Right renal pelvis (tissue), 4 donors: ENCODE measurements around the gene TWIST2. TPM values are rescaled to one million over a fixed set of nuclear protein-coding genes. Genes with fewer than 3 reads are reported as not detected.

Experiments used
- DNase-seq, 4 donors: peaks; one replicate each; pipeline ENCODE4 v3.0.0-alpha.2; 2013; ENCODE audit warnings: low read depth in 4 of 4, low spot score in 3 of 4, missing footprints in 1 of 4
- polyA plus RNA-seq, 4 donors: library from polyadenylated mRNA; unstranded; fragments of 120-200 nt; gene quantifications; one replicate each; pipeline ENCODE4 v1.2.1, GENCODE V29; 2013; ENCODE audit not compliant: insufficient read length in 4 of 4

The TWIST2 gene
- polyA plus RNA-seq, 4 donors = 4.2 to 8.5 (median 4.7) TPM

DNA sequence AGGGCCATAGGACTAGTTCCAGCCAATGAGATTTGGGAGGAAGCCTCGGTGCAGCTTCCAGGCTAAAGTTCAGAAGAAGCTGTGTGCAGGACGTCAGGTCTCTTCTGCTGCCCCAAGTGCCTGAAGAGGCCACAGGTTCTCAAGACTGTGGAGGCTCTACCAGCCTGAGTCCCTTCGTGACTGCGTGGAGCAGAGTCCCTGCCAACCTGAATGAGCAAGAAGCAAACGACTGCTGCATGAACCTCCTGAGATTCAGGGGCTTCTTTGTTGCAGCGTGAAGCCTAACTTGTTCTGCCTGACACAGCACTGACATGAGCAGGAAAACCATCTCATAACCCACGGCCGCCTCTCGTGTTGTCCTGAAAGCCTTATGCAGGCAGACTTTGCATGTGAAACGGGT is 39.7 kb downstream of the TWIST2 start:
- no peak for DNase-seq

DNA sequence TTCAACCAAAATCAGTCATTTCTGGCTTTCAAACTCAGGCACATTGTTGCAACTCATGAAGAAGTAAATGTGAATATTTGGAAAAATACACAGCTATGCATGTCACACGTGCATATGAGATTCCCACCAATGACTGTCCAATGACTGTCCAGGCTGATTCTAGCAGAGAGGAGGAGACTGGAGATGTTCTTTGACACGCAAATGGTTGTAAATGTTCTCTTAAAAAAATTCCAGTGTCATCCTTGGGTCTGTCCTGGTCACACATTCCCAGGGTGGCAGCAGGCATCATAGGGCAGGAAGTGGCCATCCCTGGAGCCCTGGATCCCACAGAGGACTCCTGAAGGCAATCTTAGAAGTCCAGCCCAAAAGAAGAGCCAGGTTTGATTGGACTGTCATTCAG is 40.9 kb downstream of the TWIST2 start:
- DNase-seq = no peak

- no peak for DNase-seq
Measured at GRCh38 chr2:238890131-238890530, 42.2 kb downstream of the TWIST2 start.

DNA sequence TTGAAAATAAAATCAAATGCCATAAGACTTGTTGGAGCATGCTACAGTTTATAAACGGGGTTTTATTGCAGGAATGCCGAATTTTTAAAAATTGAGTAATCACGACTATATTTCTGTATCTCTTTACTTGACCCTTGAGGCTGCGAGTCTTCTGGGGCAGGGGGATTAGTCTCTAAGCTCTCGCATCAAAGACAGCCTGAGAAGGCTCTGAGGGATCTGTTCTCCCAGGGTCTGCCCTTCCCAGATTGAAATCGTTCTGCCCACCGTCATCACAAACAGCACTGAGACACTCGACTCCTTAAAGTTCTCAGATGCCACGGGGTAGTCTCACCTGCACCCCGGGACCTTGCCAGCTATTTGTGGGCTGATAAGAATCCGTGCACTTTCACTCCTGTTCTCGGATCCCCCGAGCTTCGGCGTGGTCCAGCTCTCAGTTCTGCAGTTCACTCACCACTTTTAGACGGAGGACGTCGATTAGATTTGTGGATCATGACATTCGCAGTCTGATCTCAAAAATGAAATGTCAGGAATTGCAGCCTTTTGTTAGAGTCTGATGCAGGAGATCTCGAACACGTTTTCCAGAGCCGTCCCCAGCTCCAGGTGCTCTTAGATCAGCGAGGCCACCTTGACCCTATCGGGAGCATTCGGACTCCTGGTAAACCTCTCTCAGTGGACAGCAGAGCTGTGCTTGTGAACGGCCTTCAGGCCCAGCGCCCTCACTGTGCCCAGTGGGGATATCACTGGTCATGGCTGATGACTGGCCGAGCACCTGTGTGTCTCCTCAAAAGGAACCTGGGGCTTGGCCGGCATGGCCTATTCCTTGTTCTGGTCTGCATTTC is 43.0 kb downstream of the TWIST2 start:
- DNase-seq = no peak

DNA sequence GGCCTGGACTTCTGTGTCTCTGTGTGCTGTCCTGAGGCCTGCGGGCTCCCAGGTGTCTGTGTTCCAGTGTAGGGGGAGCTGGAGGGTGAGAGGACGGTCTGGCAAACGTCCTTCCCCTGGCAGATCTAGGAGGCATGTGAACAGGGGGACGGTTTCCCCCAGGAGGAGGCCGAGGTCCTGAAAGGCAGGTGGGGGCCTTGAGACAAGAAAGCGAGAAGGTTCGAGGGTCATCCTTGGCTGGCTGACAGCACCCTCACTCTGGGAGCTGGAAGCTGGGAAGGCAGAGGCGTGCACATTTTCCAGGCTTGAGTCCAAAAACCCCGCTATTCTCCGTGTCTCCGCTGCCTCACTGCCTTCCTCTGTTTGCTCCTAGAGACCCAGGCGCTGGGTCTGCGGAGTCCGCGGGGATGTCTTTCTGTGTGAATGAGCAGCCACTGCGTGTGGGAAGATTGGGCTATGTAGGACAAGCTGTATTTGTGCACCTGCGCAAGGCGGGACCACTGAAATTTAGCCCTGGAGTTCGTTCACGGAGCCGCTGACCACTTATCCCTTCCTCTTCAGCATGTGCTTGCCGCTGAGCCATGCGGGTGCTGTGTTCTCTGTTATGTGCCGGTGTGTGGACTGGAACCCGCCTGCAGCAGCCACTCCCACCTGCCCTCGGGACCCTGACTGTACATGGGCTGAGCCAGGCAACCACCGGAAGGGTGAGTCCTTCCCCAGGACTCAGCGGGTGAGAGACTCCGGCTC is 43.7 kb downstream of the TWIST2 start:
- no peak for DNase-seq

- no peak for DNase-seq
Measured at GRCh38 chr2:238892204-238892500, 44.3 kb downstream of the TWIST2 start.

DNA sequence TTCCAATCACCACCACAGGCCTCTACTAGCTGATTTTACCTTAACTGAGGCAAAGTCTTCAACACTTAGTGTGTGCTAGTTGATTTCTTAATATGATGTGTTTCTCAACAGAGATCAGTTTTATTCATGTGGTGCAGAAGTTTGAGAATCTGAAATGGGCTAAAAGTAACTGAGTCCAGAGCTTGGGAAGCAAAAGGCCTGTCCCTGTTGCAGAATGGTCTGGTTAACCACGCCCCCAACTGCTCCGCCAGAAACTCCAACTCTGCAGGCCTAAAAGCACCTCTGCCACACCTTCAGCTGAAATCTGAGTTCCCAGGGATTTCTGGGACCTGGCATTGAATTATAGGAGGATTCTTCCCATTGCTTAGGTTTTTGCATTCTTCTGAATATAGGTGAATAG is 44.9 kb downstream of the TWIST2 start:
- no peak for DNase-seq

DNA sequence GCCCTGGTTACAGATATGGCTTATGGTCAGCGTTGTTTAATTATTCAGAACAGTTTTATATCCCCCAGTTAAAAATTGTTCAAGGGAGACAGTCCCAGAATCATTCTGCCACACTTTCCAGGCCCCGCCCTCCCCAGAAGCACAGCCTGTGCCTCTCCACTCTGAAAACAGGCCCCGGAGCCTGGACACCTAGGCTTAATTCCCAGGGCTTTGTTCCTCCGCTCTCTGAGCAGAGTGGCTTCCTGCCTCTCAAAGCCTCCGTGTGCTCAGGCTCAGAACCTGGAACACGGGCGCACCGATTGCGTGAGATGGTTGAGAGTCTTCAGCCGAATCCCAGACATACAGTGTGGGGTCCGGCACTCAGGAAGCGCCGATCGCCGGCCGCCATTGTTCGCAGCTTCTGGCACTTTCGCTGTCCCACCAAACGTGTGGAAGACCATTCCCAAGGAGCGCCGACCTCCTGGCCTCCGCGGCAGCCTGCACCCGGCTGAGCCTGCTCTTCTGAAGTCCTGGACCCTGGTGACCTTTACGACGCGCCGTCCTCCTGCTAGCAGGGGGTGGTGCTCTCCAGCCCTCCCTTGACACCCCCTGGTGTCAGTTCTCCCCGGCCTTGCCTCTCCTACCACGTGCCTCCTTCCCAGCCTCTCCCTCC is 45.6 kb downstream of the TWIST2 start:
- DNase-seq = no peak

DNA sequence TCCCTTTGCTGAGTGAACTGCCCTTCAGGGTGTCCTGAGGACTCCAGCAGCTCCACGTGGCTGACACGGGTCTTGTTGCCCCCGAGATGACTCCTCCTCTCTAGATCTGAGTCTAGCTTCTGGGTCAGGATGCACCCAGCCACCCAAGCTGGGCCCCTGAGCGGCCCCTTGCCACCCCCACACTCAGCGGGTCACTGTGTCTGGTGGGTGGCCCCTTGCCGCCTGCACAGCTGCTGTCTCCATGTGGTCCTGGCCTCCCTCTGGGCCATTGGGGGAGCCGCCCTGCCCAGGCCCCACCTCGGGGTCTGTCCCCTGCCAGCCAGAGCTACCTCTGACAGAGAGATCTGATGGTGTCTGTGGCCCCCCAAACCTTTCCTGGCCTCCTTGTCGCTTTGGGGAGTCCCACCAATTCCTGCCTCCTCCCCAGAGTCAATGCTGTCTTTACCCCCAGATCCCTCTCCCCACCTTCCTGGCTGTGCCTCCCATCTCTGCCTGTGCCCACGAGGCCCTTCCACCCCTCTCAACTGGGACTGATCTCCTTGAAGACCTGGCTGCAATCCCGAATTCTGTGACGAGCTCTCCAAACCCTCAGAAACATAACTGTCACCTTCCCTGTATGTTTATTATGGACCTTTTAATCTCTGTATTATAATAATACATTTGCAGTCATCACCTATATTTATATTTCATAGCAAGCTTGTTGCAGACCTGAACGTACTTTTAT is 46.5 kb downstream of the TWIST2 start:
- DNase-seq = no peak

DNA sequence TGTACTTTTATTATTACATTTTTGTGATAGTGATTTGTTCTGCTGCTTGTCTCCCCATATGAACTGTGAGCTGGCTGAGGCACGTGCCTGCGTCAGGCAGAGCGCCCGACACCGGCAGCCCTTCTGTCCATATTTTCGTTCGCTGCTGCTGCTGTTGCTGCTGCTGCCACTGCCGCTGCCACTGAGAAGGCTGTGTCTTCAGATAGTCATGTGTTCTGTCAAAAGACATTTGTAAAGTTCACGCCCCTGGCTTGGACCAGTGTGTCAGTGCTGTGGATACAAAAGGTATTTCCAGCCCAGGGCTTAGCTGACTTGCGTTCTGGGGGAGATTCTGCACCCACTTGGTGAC is 47.0 kb downstream of the TWIST2 start:
- no peak for DNase-seq

DNA sequence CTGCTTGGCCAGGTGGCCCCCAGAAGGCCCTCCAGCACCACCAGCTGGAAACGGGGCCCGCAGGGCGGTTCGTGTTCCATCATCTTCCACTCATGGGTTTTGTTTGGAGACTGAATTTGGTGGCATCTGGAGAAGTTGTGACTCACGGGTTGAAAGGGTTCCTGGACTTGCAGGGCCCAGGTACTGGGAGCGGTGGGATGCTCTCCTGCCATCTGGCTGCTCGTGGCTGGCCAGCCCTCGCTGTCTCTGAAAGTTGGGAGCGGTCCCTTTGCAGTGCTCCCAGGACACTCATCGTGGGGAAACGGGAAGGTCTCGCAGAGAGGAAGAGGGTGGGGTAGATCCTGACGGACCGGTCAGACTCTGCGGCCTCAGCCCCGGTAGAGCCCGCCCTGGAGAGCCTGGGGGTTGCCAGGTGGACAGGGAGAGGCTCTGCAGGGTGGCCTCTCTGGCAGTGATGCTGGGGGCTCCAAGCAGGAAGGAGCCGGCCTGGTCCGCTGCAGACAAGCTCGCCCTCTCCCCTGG is 47.5 kb downstream of the TWIST2 start:
- DNase-seq = no peak

GRCh38 chr2:238895891-238896600 is 48.2 kb downstream of the TWIST2 start:
- no peak for DNase-seq

DNA sequence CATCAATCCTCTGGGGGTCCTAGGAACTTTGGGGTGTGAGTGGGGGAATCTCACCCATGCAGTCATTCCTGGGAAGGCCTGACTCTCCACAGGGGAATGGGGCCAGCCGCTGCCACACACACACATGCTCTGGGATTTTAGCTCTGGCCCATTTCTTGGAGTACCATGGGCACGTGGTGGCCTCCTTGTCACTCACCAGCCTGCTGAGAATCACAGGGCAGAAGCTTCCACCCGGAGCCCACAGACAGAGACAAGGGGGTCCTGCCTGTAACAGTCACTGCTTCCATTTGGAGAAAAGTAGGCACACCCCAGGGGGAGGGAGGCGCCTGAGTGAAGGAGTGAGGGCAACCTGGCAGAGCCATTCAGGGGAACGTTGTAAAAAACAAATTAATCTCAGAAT is 48.8 kb downstream of the TWIST2 start:
- DNase-seq = no peak

DNA sequence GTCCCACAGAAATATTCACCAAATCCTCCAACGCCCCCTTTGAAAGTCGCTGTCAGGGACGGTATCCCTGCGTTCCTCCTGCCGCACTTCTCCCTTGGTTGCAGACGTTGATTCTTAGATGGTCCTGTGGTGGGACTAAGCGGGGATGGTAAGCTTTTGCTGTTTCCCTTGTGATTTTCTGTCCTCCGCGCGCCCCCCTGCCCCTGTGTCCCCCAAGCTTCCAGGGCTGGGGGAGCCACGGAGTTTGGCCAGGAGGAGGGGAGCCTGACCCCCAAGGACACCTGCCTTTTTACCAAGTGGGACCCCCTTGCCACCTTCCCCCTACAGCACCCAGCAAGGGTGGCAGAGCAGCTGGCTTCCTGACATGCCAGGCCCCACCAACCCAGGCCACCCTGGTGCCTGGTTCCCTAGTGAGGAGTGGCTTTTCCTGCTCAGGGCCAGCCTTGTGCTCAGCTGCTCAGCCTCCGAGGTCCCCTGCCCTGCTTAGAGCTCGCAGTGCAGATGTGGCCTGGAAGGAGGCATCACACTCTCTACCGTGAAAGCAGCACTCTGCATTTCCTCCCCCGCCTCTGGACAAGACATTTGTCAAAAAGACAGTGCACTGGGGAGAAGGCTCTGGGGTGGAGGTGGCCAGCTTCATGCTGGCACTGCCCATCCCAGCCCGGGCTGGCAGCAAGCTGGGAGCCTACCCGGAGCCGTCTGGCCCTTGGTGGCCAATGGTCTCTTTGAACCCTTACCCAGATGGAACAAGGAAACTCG is 49.4 kb downstream of the TWIST2 start:
- no peak for DNase-seq

- DNase-seq = no peak
Measured at GRCh38 chr2:238897911-238898311, 50.0 kb downstream of the TWIST2 start.

DNA sequence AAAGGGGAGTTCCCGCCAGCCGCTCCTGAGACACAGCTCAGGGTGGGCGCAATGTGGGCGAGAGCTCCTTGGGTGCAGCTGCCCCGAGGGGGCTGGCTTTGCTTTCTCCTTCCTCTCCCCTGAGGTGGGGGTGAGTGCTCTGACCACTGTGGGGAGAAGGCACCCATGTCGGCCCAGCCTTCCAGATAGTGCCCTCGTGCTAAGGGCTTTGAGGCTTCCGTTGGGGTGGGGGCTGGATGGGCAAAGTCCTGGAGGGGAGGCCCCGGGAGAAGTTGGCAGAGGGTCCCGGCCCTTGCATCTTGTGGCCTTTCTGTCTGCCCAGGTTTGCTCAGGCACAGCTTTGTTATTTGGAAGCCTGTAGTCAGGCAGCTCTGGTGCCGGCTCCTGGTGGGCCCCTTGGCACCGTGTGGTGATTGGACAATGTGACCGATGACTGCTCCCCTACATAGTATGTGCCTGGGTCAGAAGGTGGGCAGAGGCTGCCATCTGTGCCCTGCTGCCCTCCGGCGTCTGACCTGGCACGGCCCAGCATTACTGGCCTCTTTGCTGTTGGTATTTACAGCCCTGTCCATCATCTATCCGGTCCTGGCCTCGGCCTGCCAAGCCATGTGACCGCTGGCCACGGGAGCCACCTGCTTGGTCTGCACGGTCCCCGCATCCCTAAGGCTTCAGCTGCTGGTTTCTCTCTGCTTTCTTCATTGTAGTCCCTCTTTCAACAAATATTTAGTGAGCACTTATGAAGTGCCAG is 50.8 kb downstream of the TWIST2 start:
- DNase-seq = no peak

GRCh38 chr2:238899386-238899785 is 51.5 kb downstream of the TWIST2 start:
- DNase-seq = no peak

- DNase-seq = no peak
Measured at GRCh38 chr2:238900511-238900910, 52.6 kb downstream of the TWIST2 start.
